A172 (cell line): ENCODE measurements around the gene PPP1R11. TPM values are rescaled to one million over a fixed set of nuclear protein-coding genes. Genes with fewer than 3 reads are reported as not detected.

ENCODE experiments used
- total RNA-seq: library from RNA; depleted of rRNA; stranded (reverse); fragments of >200 nt; shearing (Covaris generic); gene quantifications from 2 replicates; pipeline ENCODE4 v1.2.3, GENCODE V29; 2014; rRNA removed

PPP1R11 gene
- total RNA-seq, 1 experiment from 2014 or later, result 38.3 TPM

Other genes starting within 250 kb of the PPP1R11 start
- gene HLA-G, start 239.4 kb upstream of the PPP1R11 start, total RNA-seq, result not detected in 2 replicates
- gene HLA-A, start 124.7 kb upstream of the PPP1R11 start, total RNA-seq, result 244 and 284 TPM in 2 replicates
- 16.7 and 19.4 TPM in 2 replicates for gene POLR1H, start 5.9 kb upstream of the PPP1R11 start, total RNA-seq
- not detected in 2 replicates for gene RNF39, start 8.6 kb downstream of the PPP1R11 start, total RNA-seq
- gene TRIM31, start 45.9 kb downstream of the PPP1R11 start, total RNA-seq, result not detected in 2 replicates
- gene TRIM40, start 68.9 kb downstream of the PPP1R11 start, total RNA-seq, result not detected in 2 replicates
- gene TRIM10, start 94.0 kb downstream of the PPP1R11 start, total RNA-seq, result not detected in 2 replicates
- not detected in 2 replicates for gene TRIM15, start 96.3 kb downstream of the PPP1R11 start, total RNA-seq
- gene TRIM26, start 146.2 kb downstream of the PPP1R11 start, total RNA-seq, result 27.8 and 37.0 TPM in 2 replicates